ENCODE results near the gene GRPEL1. TPM values are rescaled to one million over a fixed set of nuclear protein-coding genes. Genes with fewer than 3 reads are reported as not detected.

Gene GRPEL1
- polyA plus RNA-seq, 3 donors = 44.1 to 49.6 (median 45.4) TPM

DNA sequence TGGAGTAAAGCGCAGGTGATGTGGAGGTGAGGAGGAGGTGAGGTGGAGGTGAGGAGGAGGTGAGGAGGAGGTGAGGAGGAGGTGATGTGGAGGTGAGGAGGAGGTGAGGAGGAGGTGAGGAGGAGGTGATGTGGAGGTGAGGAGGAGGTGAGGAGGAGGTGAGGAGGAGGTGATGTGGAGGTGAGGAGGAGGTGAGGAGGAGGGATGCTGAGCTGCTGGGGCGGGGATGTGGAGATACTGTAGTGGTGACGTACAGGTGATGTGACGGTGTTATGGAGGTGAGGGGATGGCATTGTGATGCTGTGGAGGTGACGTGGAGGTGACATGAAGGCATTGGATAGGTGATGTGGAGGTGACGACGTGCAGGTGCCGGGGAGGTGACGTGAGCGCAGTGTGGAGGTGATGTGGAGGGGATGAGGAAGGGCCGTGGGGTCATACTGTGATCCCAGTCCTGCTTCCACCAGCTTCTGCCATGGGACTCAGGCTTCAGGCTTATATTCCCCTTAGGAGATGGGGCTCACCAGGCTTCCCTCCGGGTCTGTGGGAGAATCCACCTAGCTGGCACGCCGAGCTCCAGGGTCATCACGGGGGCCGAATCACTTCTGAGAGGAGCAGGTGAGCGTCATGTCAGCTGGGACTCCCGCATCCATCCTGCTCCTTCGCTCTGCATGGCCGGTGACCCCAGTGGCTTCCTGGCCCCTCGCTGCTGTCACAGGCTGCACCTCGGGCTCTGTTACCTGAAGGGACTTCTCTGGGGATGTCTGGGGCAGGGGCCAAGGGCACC lies 47.9 kb upstream of the GRPEL1 start:
- Histone ChIP-seq H2AFZ (ENCODE audit: insufficient read depth, low read depth, low read length, poor library complexity, severe bottlenecking) (no peak overlapping the region), H3K4me2 (replicated peaks; ENCODE audit: extremely low read depth, low read length, poor library complexity, severe bottlenecking) (no peak overlapping the region), H3K4me1 (ENCODE audit: control insufficient read depth in 1 of 2, insufficient read depth in 2 of 2, low read length in 2 of 2) (no peaks in the 10 kb centered on the region), H3K27ac (ENCODE audit: low read depth in 1 of 2, low read length in 2 of 2) (no peak overlapping the region), H3K36me3 (replicated peaks in 1 of 2; ENCODE audit: control insufficient read depth in 1 of 2, insufficient read depth in 2 of 2, low read length in 2 of 2) (no peaks in the 10 kb centered on the region), H3K79me2 (ENCODE audit: insufficient read depth, low read length) (no peaks in the 10 kb centered on the region), H3K4me3 (replicated peaks in 1 of 3; ENCODE audit: low read depth in 2 of 3, low read length in 3 of 3) (no peak overlapping the region), H3K9ac (ENCODE audit: insufficient read depth, low read length, poor library complexity, severe bottlenecking) (no peak overlapping the region), H3K27me3 (ENCODE audit: control insufficient read depth in 2 of 2, insufficient read depth in 2 of 2, low read length in 2 of 2) (no peaks in the 10 kb centered on the region), H4K20me1 (ENCODE audit: insufficient read depth, low read length) (no peaks in the 10 kb centered on the region), H3K9me3 (replicated peaks in 1 of 2; ENCODE audit: control insufficient read depth in 1 of 2, insufficient read depth in 1 of 2, low read length in 2 of 2) (peaks cover 0 to 3% of the 10 kb centered on the region in 2 donors)
- no peak overlapping the region for H3K27ac Mint-ChIP-seq
- WGBS (ENCODE audit: insufficient coverage) = 89% methylated on average over 20 of the region's 22 CpGs
- H3K4me3 Mint-ChIP-seq = peak overlapping the region in 1 of 2 donors; percentile 53
- H3K4me1 Mint-ChIP-seq = no peaks in the 10 kb centered on the region
- peaks cover 10% of the 10 kb centered on the region in 3 donors for H3K27me3 Mint-ChIP-seq (ENCODE audit: low read depth in 3 of 3)
- DNase-seq = no peak
- TF ChIP-seq, protein P1, sequence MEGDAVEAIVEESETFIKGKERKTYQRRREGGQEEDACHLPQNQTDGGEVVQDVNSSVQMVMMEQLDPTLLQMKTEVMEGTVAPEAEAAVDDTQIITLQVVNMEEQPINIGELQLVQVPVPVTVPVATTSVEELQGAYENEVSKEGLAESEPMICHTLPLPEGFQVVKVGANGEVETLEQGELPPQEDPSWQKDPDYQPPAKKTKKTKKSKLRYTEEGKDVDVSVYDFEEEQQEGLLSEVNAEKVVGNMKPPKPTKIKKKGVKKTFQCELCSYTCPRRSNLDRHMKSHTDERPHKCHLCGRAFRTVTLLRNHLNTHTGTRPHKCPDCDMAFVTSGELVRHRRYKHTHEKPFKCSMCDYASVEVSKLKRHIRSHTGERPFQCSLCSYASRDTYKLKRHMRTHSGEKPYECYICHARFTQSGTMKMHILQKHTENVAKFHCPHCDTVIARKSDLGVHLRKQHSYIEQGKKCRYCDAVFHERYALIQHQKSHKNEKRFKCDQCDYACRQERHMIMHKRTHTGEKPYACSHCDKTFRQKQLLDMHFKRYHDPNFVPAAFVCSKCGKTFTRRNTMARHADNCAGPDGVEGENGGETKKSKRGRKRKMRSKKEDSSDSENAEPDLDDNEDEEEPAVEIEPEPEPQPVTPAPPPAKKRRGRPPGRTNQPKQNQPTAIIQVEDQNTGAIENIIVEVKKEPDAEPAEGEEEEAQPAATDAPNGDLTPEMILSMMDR (IDR thresholded peaks at IDR 0.05) = no peak
- H3K36me3 Mint-ChIP-seq = no peaks in the 10 kb centered on the region
- peaks cover 2 to 14% (median 8%) of the 10 kb centered on the region in 7 donors for H3K9me3 Mint-ChIP-seq
- intact Hi-C loops (cut with micrococcal nuclease) = no loop called here

DNA sequence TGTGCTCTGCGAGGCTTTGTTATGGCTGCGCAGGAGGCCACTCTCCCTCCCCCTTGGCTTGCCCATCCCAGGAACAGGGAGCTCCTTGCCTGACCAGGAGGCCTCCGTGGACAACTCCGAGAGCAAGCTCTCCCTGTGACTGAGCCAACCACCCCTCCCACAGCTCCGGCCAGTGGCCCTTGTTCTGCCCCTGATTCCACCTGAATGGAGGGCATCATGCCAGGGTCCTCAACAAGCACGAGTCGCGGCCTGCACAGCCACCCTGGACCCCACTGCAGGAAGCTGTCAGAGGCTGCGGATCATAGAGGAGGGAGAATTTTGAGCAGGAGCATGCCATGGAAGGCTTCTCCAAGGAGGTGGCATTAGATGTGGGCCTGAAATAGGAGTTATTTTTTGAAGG lies 44.8 kb upstream of the GRPEL1 start:
- WGBS (ENCODE audit: insufficient coverage) = 100% methylated on average over 4 of the region's 9 CpGs
- Histone ChIP-seq H3K4me3 (replicated peaks in 1 of 3; ENCODE audit: low read depth in 2 of 3, low read length in 3 of 3) (no peak overlapping the region), H3K9ac (ENCODE audit: insufficient read depth, low read length, poor library complexity, severe bottlenecking) (no peak overlapping the region), H3K27me3 (ENCODE audit: control insufficient read depth in 2 of 2, insufficient read depth in 2 of 2, low read length in 2 of 2) (no peaks in the 10 kb centered on the region), H3K9me3 (replicated peaks in 1 of 2; ENCODE audit: control insufficient read depth in 1 of 2, insufficient read depth in 1 of 2, low read length in 2 of 2) (peaks cover 2 to 3% of the 10 kb centered on the region in 2 donors), H3K27ac (ENCODE audit: low read depth in 1 of 2, low read length in 2 of 2) (no peak overlapping the region), H3K4me1 (ENCODE audit: control insufficient read depth in 1 of 2, insufficient read depth in 2 of 2, low read length in 2 of 2) (no peaks in the 10 kb centered on the region), H3K79me2 (ENCODE audit: insufficient read depth, low read length) (no peaks in the 10 kb centered on the region), H3K36me3 (replicated peaks in 1 of 2; ENCODE audit: control insufficient read depth in 1 of 2, insufficient read depth in 2 of 2, low read length in 2 of 2) (no peaks in the 10 kb centered on the region), H2AFZ (ENCODE audit: insufficient read depth, low read depth, low read length, poor library complexity, severe bottlenecking) (no peak overlapping the region), H3K4me2 (replicated peaks; ENCODE audit: extremely low read depth, low read length, poor library complexity, severe bottlenecking) (no peak overlapping the region), H4K20me1 (ENCODE audit: insufficient read depth, low read length) (no peaks in the 10 kb centered on the region)
- no peaks in the 10 kb centered on the region for H3K4me1 Mint-ChIP-seq
- peaks cover 2 to 18% (median 8%) of the 10 kb centered on the region in 7 donors for H3K9me3 Mint-ChIP-seq
- TF ChIP-seq, protein P1 (IDR thresholded peaks at IDR 0.05) = no peak
- intact Hi-C loops (cut with micrococcal nuclease) = no loop called here
- H3K4me3 Mint-ChIP-seq = no peak overlapping the region
- H3K27me3 Mint-ChIP-seq (ENCODE audit: low read depth in 3 of 3) = peaks cover 4 to 9% (median 5%) of the 10 kb centered on the region in 3 donors
- H3K36me3 Mint-ChIP-seq = no peaks in the 10 kb centered on the region
- no peak for DNase-seq
- H3K27ac Mint-ChIP-seq = no peak overlapping the region

All from CD14-positive monocyte (primary cell).